IPS-18a (cell line): ENCODE data around the gene RNU1-1.
A peak's percentile ranks its signal among the peaks of the same experiment; 100 is the strongest.
"Not testable (repeated sequence)": the region's sequence is repeated elsewhere in the genome, so short reads cannot be mapped to it uniquely, and the experiment has no call there.

ENCODE experiments used
- H3K27ac ChIP-seq: one replicate; pipeline ENCODE4 v1.5.1; 2013; ENCODE audit warnings: low read length
- H3K27me3 ChIP-seq: one replicate; pipeline ENCODE4 v1.6.1; 2013; ENCODE audit warnings: mild to moderate bottlenecking, low read length; ENCODE audit not compliant: control insufficient read depth, insufficient read depth
- H3K36me3 ChIP-seq: one replicate; pipeline ENCODE4 v1.6.1; 2013; ENCODE audit warnings: low read depth, low read length; ENCODE audit not compliant: control insufficient read depth
- H3K4me1 ChIP-seq: one replicate; pipeline ENCODE4 v1.6.1; 2013; ENCODE audit warnings: low read depth, low read length; ENCODE audit not compliant: control insufficient read depth
- H3K4me3 ChIP-seq: one replicate; pipeline ENCODE4 v1.5.1; 2013; ENCODE audit warnings: low read length
- H3K9ac ChIP-seq: one replicate; pipeline ENCODE4 v1.6.1; 2013; ENCODE audit warnings: mild to moderate bottlenecking, low read length, moderate library complexity
- H3K9me3 ChIP-seq: one replicate; pipeline ENCODE4 v1.6.1; 2013; ENCODE audit warnings: low read depth, low read length; ENCODE audit not compliant: control insufficient read depth

Gene RNU1-1

GRCh38 chr1:16514107-16515055 is at the start of gene RNU1-1:
Gene RNU1-1, minus strand, starts transcription at chr1:16514285.
- H3K4me3 ChIP-seq: peak within 1 kb of the TSS; percentile 49
- not testable (repeated sequence) for H3K36me3 ChIP-seq

GRCh38 chr1:16561035-16561434 is 47.0 kb upstream of the RNU1-1 start:
- not testable (repeated sequence) for H3K9ac ChIP-seq, H3K36me3 ChIP-seq, H3K27me3 ChIP-seq, H3K4me1 ChIP-seq, H3K4me3 ChIP-seq, H3K9me3 ChIP-seq, H3K27ac ChIP-seq

More at GRCh38 chr1:16514107-16515055, at the start of gene RNU1-1:
- Histone ChIP-seq H3K9ac (peak within 1 kb of the TSS; percentile 77), H3K27ac (peak within 1 kb of the TSS; percentile 93)
- H3K4me1 ChIP-seq, H3K27me3 ChIP-seq, H3K9me3 ChIP-seq: not testable (repeated sequence)

- not testable (repeated sequence) for H3K9me3 ChIP-seq, H3K4me3 ChIP-seq, H3K27ac ChIP-seq, H3K4me1 ChIP-seq, H3K36me3 ChIP-seq, H3K9ac ChIP-seq, H3K27me3 ChIP-seq
Measured at GRCh38 chr1:16560498-16560897, 46.4 kb upstream of the RNU1-1 start.

- not testable (repeated sequence) for H3K9me3 ChIP-seq, H3K4me3 ChIP-seq, H3K9ac ChIP-seq, H3K36me3 ChIP-seq, H3K4me1 ChIP-seq, H3K27me3 ChIP-seq, H3K27ac ChIP-seq
Measured at GRCh38 chr1:16559688-16560087, 45.6 kb upstream of the RNU1-1 start.

GRCh38 chr1:16557034-16557433 is 42.9 kb upstream of the RNU1-1 start:
- not testable (repeated sequence) for H3K4me1 ChIP-seq, H3K4me3 ChIP-seq, H3K36me3 ChIP-seq, H3K9me3 ChIP-seq, H3K27me3 ChIP-seq, H3K9ac ChIP-seq, H3K27ac ChIP-seq

GRCh38 chr1:16553244-16553643 is 39.2 kb upstream of the RNU1-1 start:
- H3K9me3 ChIP-seq, H3K27ac ChIP-seq, H3K4me3 ChIP-seq, H3K27me3 ChIP-seq, H3K9ac ChIP-seq, H3K4me1 ChIP-seq, H3K36me3 ChIP-seq: not testable (repeated sequence)

GRCh38 chr1:16550212-16550918 is 36.3 kb upstream of the RNU1-1 start:
- H3K27me3 ChIP-seq, H3K36me3 ChIP-seq, H3K9me3 ChIP-seq: not testable (repeated sequence)

GRCh38 chr1:16549545-16549944 is 35.5 kb upstream of the RNU1-1 start:
- not testable (repeated sequence) for H3K4me3 ChIP-seq, H3K9ac ChIP-seq, H3K27me3 ChIP-seq, H3K36me3 ChIP-seq, H3K9me3 ChIP-seq, H3K27ac ChIP-seq, H3K4me1 ChIP-seq

More at GRCh38 chr1:16550212-16550918, 36.3 kb upstream of the RNU1-1 start:
- not testable (repeated sequence) for H3K27ac ChIP-seq, H3K4me3 ChIP-seq, H3K4me1 ChIP-seq, H3K9ac ChIP-seq

- not testable (repeated sequence) for H3K27me3 ChIP-seq, H3K4me3 ChIP-seq, H3K9ac ChIP-seq, H3K4me1 ChIP-seq, H3K27ac ChIP-seq, H3K36me3 ChIP-seq, H3K9me3 ChIP-seq
Measured at GRCh38 chr1:16547502-16548241, 33.6 kb upstream of the RNU1-1 start.

GRCh38 chr1:16545682-16546095 is 31.6 kb upstream of the RNU1-1 start:
- not testable (repeated sequence) for H3K9ac ChIP-seq, H3K27me3 ChIP-seq, H3K27ac ChIP-seq, H3K4me1 ChIP-seq, H3K36me3 ChIP-seq, H3K9me3 ChIP-seq
- peak overlapping the region; percentile 33 for H3K4me3 ChIP-seq

GRCh38 chr1:16540421-16540893 is 26.4 kb upstream of the RNU1-1 start:
- not testable (repeated sequence) for H3K27ac ChIP-seq, H3K4me1 ChIP-seq, H3K9me3 ChIP-seq, H3K4me3 ChIP-seq, H3K36me3 ChIP-seq, H3K9ac ChIP-seq
- peaks cover 15% of the 10 kb centered on the region for H3K27me3 ChIP-seq
